ENCODE data around the gene CDK16. TPM values are rescaled to one million over a fixed set of nuclear protein-coding genes. Genes with fewer than 3 reads are reported as not detected.

Gene CDK16
- total RNA-seq, 1 donor from 2014 or later, result 181 TPM

GRCh38 chrX:47190445-47191269, 27.8 kb upstream of the CDK16 start:
- H3K27ac Mint-ChIP-seq (ENCODE audit: unreplicated experiment), result no peak overlapping the region
- H3K9me3 Mint-ChIP-seq (ENCODE audit: unreplicated experiment), result no peaks in the 10 kb centered on the region
- peaks cover 5% of the 10 kb centered on the region for H3K4me1 Mint-ChIP-seq (ENCODE audit: low read depth, unreplicated experiment)
- no peaks in the 10 kb centered on the region for H3K36me3 Mint-ChIP-seq (ENCODE audit: unreplicated experiment)
- no peak for TF ChIP-seq CTCF (IDR thresholded peaks at IDR 0.05; ENCODE audit: partially characterized antibody, unreplicated experiment)
- peak; percentile 87 for DNase-seq
- peak overlapping the region; percentile 88 for H3K4me3 Mint-ChIP-seq (ENCODE audit: unreplicated experiment)
- H3K27me3 Mint-ChIP-seq (ENCODE audit: unreplicated experiment), result peaks cover 5% of the 10 kb centered on the region

- Mint-ChIP-seq H3K4me3 (ENCODE audit: unreplicated experiment) (peak overlapping the region; percentile 88), H3K4me1 (ENCODE audit: low read depth, unreplicated experiment) (peaks cover 11% of the 10 kb centered on the region), H3K27me3 (ENCODE audit: unreplicated experiment) (peaks cover 3% of the 10 kb centered on the region), H3K27ac (ENCODE audit: unreplicated experiment) (no peak overlapping the region), H3K9me3 (ENCODE audit: unreplicated experiment) (peaks cover 6% of the 10 kb centered on the region), H3K36me3 (ENCODE audit: unreplicated experiment) (no peaks in the 10 kb centered on the region)
- no peak for DNase-seq
- TF ChIP-seq CTCF (IDR thresholded peaks at IDR 0.05; ENCODE audit: partially characterized antibody, unreplicated experiment), result no peak
Observed at GRCh38 chrX:47191331-47191730, 27.1 kb upstream of the CDK16 start.

GRCh38 chrX:47191806-47192401, 26.6 kb upstream of the CDK16 start:
- H3K9me3 Mint-ChIP-seq (ENCODE audit: unreplicated experiment), result peaks cover 8% of the 10 kb centered on the region
- TF ChIP-seq CTCF (IDR thresholded peaks at IDR 0.05; ENCODE audit: partially characterized antibody, unreplicated experiment), result no peak

GRCh38 chrX:47193475-47194193, 24.8 kb upstream of the CDK16 start, which contains the start of gene UBA1:
Gene UBA1, plus strand, starts transcription at chrX:47193829. Its CDS starts 4,974 bp downstream, at chrX:47198803.
- H3K4me1 Mint-ChIP-seq (ENCODE audit: low read depth, unreplicated experiment), result peaks cover 16% of the 10 kb centered on the region
- peak; percentile 80 for TF ChIP-seq CTCF (IDR thresholded peaks at IDR 0.05; ENCODE audit: partially characterized antibody, unreplicated experiment)
- DNase-seq, result peak; percentile 87
- no peaks in the 10 kb centered on the region for H3K36me3 Mint-ChIP-seq (ENCODE audit: unreplicated experiment)
- H3K4me3 Mint-ChIP-seq (ENCODE audit: unreplicated experiment), result peak within 1 kb of the TSS; percentile 96
- H3K9me3 Mint-ChIP-seq (ENCODE audit: unreplicated experiment), result peaks cover 8% of the 10 kb centered on the region
- peak within 1 kb of the TSS; percentile 96 for H3K27ac Mint-ChIP-seq (ENCODE audit: unreplicated experiment)
- H3K27me3 Mint-ChIP-seq (ENCODE audit: unreplicated experiment), result peaks cover 3% of the 10 kb centered on the region

More at GRCh38 chrX:47191806-47192401, 26.6 kb upstream of the CDK16 start:
- H3K27ac Mint-ChIP-seq (ENCODE audit: unreplicated experiment), result no peak overlapping the region
- no peak for DNase-seq
- peaks cover 3% of the 10 kb centered on the region for H3K27me3 Mint-ChIP-seq (ENCODE audit: unreplicated experiment)
- H3K36me3 Mint-ChIP-seq (ENCODE audit: unreplicated experiment), result no peaks in the 10 kb centered on the region
- H3K4me1 Mint-ChIP-seq (ENCODE audit: low read depth, unreplicated experiment), result peaks cover 16% of the 10 kb centered on the region
- peak overlapping the region; percentile 88 for H3K4me3 Mint-ChIP-seq (ENCODE audit: unreplicated experiment)

Measured in glutamatergic neuron (in vitro differentiated cells).